ENCODE results near the gene NR1H2.

GRCh38 chr19:50376166-50377050, at the start of gene NR1H2:
- TF ChIP-seq POLR2AphosphoS5 (IDR thresholded peaks at IDR 0.05; ENCODE audit: low read depth): peak; percentile 63
- no peak for TF ChIP-seq CTCF (conservative IDR thresholded peaks at IDR 0.05; ENCODE audit: low read depth in 2 of 2)
- TF ChIP-seq CREB1 (CRISPR knock-in tag; IDR thresholded peaks at IDR 0.05; ENCODE audit: low read depth): peak; percentile 94
- TF ChIP-seq EZH2 (IDR thresholded peaks at IDR 0.05; ENCODE audit: low read depth, unreplicated experiment): no peak
- no peak for TF ChIP-seq REST (IDR thresholded peaks at IDR 0.05; ENCODE audit: unreplicated experiment)

Measured in GM23338 (cell line).